WI38 (cell line): Measurements from ENCODE around the gene GP1BA.

Experiments used
- H3K4me3 ChIP-seq: 2 replicates; pipeline ENCODE4 v1.5.1; 2011; ENCODE audit warnings: low read depth, mild to moderate bottlenecking, control low read depth, low read length
- CTCF ChIP-seq: IDR thresholded peaks from 2 replicates; pipeline ENCODE4 v1.5.1; 2012; ENCODE audit warnings: low read depth, mild to moderate bottlenecking, control low read depth, low read length

GP1BA gene

GRCh38 chr17:4898351-4898750 lies 33.7 kb upstream of the GP1BA start:
- no peak overlapping the region for H3K4me3 ChIP-seq

GRCh38 chr17:4898927-4899326 lies 33.1 kb upstream of the GP1BA start:
- no peak overlapping the region for H3K4me3 ChIP-seq

More at GRCh38 chr17:4898351-4898750, 33.7 kb upstream of the GP1BA start:
- no peak for TF ChIP-seq CTCF

GRCh38 chr17:4899341-4900230 lies 32.5 kb upstream of the GP1BA start, which contains the start of gene C17orf107:
TSS of gene C17orf107 (plus strand) at chr17:4899536. CDS start at chr17:4899763, 227 bp downstream.
- H3K4me3 ChIP-seq: no peak within 1 kb of the TSS
- no peak for TF ChIP-seq CTCF

More at GRCh38 chr17:4898927-4899326, 33.1 kb upstream of the GP1BA start:
- no peak for TF ChIP-seq CTCF

- TF ChIP-seq CTCF: no peak
- H3K4me3 ChIP-seq: no peak overlapping the region
Observed at GRCh38 chr17:4900231-4901107, 31.6 kb upstream of the GP1BA start.

GRCh38 chr17:4901108-4901647 lies 30.9 kb upstream of the GP1BA start:
- no peak overlapping the region for H3K4me3 ChIP-seq
- no peak for TF ChIP-seq CTCF

- TF ChIP-seq CTCF: no peak
- H3K4me3 ChIP-seq: no peak overlapping the region
Observed at GRCh38 chr17:4901648-4902344, 30.3 kb upstream of the GP1BA start.
